ENCODE results near the gene LGR4.

The LGR4 gene

GRCh38 chr11:27467181-27467913, 5.2 kb downstream of the LGR4 start:
- no peak for TF ChIP-seq TARDBP (IDR thresholded peaks at IDR 0.05)
- TF ChIP-seq L3MBTL2 (conservative IDR thresholded peaks at IDR 0.05): no peak
- TF ChIP-seq FOXM1 (IDR thresholded peaks at IDR 0.05; ENCODE audit: borderline replicate concordance): no peak
- TF ChIP-seq ARNT (IDR thresholded peaks at IDR 0.05): no peak
- TF ChIP-seq ELF4 (IDR thresholded peaks at IDR 0.05): no peak
- TF ChIP-seq, protein P1, sequence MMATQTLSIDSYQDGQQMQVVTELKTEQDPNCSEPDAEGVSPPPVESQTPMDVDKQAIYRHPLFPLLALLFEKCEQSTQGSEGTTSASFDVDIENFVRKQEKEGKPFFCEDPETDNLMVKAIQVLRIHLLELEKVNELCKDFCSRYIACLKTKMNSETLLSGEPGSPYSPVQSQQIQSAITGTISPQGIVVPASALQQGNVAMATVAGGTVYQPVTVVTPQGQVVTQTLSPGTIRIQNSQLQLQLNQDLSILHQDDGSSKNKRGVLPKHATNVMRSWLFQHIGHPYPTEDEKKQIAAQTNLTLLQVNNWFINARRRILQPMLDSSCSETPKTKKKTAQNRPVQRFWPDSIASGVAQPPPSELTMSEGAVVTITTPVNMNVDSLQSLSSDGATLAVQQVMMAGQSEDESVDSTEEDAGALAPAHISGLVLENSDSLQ (IDR thresholded peaks at IDR 0.05): no peak
- TF ChIP-seq NFRKB (IDR thresholded peaks at IDR 0.05): no peak
- TF ChIP-seq FOXA1 (IDR thresholded peaks at IDR 0.05): no peak
- no peak for TF ChIP-seq BHLHE40 (IDR thresholded peaks at IDR 0.05; ENCODE audit: borderline replicate concordance)
- TF ChIP-seq HDGF (IDR thresholded peaks at IDR 0.05; ENCODE audit: borderline replicate concordance): no peak
- no peak for DNase-seq (ENCODE audit: extremely low spot score)
- POLR2A ChIA-PET: no interaction called here
- CTCF ChIA-PET: interaction anchor here (1.2 kb wide), 1 partner anchor 171 kb away, joined by 3 read pairs; no protein-coding TSS in a partner anchor

DNA sequence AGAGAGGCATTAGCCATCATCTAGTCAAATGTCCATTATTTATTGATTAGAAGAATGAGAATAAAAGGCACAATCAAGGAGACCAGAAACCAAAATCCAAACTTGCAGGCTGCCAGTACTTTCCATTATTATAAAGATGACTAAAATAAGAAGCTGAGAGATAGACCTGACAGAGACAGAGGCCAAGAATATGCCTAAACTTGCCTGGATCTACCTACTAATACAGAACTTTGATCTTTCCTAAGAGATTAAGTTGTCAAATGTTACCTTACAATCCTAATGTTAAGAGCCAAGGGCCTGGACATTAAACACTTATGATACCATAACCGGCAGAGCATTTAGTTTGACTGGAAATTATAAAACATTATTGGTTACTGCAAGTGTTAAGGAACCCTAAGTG, 6.2 kb downstream of the LGR4 start:
- POLR2A ChIA-PET: no interaction called here
- no peak for DNase-seq (ENCODE audit: extremely low spot score)
- CTCF ChIA-PET: no interaction called here
- TF ChIP-seq SP1 (IDR thresholded peaks at IDR 0.05) (no peak), ARNT (IDR thresholded peaks at IDR 0.05) (no peak), FOXM1 (IDR thresholded peaks at IDR 0.05; ENCODE audit: borderline replicate concordance) (no peak), ELF4 (IDR thresholded peaks at IDR 0.05) (no peak), LEF1 (IDR thresholded peaks at IDR 0.05; ENCODE audit: borderline replicate concordance) (no peak), CTBP1 (IDR thresholded peaks at IDR 0.05; ENCODE audit: borderline replicate concordance) (no peak), HDGF (IDR thresholded peaks at IDR 0.05; ENCODE audit: borderline replicate concordance) (no peak), ZNF384 (IDR thresholded peaks at IDR 0.05) (no peak), BHLHE40 (IDR thresholded peaks at IDR 0.05; ENCODE audit: borderline replicate concordance) (no peak), FOXK2 (IDR thresholded peaks at IDR 0.05) (no peak), TARDBP (IDR thresholded peaks at IDR 0.05) (no peak), FOXA1 (IDR thresholded peaks at IDR 0.05) (no peak), SUZ12 (IDR thresholded peaks at IDR 0.05) (no peak), L3MBTL2 (conservative IDR thresholded peaks at IDR 0.05) (no peak), NFRKB (IDR thresholded peaks at IDR 0.05) (no peak)
- TF ChIP-seq, protein P1 (IDR thresholded peaks at IDR 0.05): no peak

DNA sequence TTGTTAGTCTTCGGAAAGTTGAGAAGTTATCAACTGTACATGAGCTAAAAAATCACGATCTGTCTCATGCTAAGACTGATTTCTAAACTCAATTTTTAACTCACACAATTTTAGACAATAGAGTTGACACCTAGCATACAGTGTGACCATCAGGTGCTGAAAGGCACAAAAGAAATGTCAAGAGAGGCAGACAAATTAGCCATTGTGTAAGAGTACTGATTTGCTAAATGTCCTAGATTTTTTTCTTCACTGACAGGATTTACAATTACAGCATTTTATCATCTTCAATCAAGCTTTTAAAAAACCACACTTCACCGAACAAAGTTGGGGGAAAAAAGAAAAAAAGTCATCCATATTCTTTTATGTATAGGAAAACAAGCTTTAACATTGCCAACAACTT, 7.0 kb downstream of the LGR4 start:
- TF ChIP-seq TARDBP (IDR thresholded peaks at IDR 0.05) (no peak), SUZ12 (IDR thresholded peaks at IDR 0.05) (no peak), BHLHE40 (IDR thresholded peaks at IDR 0.05; ENCODE audit: borderline replicate concordance) (no peak), FOXK2 (IDR thresholded peaks at IDR 0.05) (no peak)
- no peak for DNase-seq (ENCODE audit: extremely low spot score)
- POLR2A ChIA-PET: interaction anchor here (0.9 kb wide), 1 partner anchor 17 kb away, joined by 3 read pairs; no protein-coding TSS in a partner anchor
- CTCF ChIA-PET: no interaction called here

- CTCF ChIA-PET: interaction anchor here (0.5 to 1.1 kb wide), 3 partner anchors 21 to 169 kb away, joined by 3 to 4 read pairs (median 3); no protein-coding TSS in a partner anchor
- POLR2A ChIA-PET: interaction anchor here (0.9 to 1.4 kb wide), 3 partner anchors 8 to 49 kb away, joined by 3 to 5 read pairs (median 3); no protein-coding TSS in a partner anchor
- TF ChIP-seq ARNT (IDR thresholded peaks at IDR 0.05) (no peak), TARDBP (IDR thresholded peaks at IDR 0.05) (no peak), SP1 (IDR thresholded peaks at IDR 0.05) (no peak), ZNF384 (IDR thresholded peaks at IDR 0.05) (no peak), CTBP1 (IDR thresholded peaks at IDR 0.05; ENCODE audit: borderline replicate concordance) (no peak), FOXM1 (IDR thresholded peaks at IDR 0.05; ENCODE audit: borderline replicate concordance) (no peak), SUZ12 (IDR thresholded peaks at IDR 0.05) (no peak), NFRKB (IDR thresholded peaks at IDR 0.05) (no peak), HDGF (IDR thresholded peaks at IDR 0.05; ENCODE audit: borderline replicate concordance) (no peak), FOXA1 (IDR thresholded peaks at IDR 0.05) (no peak)
- DNase-seq (ENCODE audit: extremely low spot score): no peak
These were observed 7.7 kb downstream of the LGR4 start for GRCh38 chr11:27464909-27465308.

GRCh38 chr11:27464289-27464696, 8.3 kb downstream of the LGR4 start:
- no peak for DNase-seq (ENCODE audit: extremely low spot score)
- ChIA-PET CTCF (interaction anchor here (0.5 to 1.1 kb wide), 3 partner anchors 21 to 168 kb away, joined by 3 to 4 read pairs (median 3); no protein-coding TSS in a partner anchor), POLR2A (interaction anchor here (1.2 to 1.4 kb wide), 2 partner anchors 9 to 49 kb away, joined by 3 to 5 read pairs; no protein-coding TSS in a partner anchor)
- TF ChIP-seq HDGF (IDR thresholded peaks at IDR 0.05; ENCODE audit: borderline replicate concordance) (no peak), SUZ12 (IDR thresholded peaks at IDR 0.05) (no peak), L3MBTL2 (conservative IDR thresholded peaks at IDR 0.05) (no peak), BHLHE40 (IDR thresholded peaks at IDR 0.05; ENCODE audit: borderline replicate concordance) (no peak), CTBP1 (IDR thresholded peaks at IDR 0.05; ENCODE audit: borderline replicate concordance) (no peak), TARDBP (IDR thresholded peaks at IDR 0.05) (no peak), FOXM1 (IDR thresholded peaks at IDR 0.05; ENCODE audit: borderline replicate concordance) (no peak), LEF1 (IDR thresholded peaks at IDR 0.05; ENCODE audit: borderline replicate concordance) (no peak), FOXA1 (IDR thresholded peaks at IDR 0.05) (no peak), FOXK2 (IDR thresholded peaks at IDR 0.05) (no peak), ELF4 (IDR thresholded peaks at IDR 0.05) (no peak), ZNF384 (IDR thresholded peaks at IDR 0.05) (no peak), NFRKB (IDR thresholded peaks at IDR 0.05) (no peak), ARNT (IDR thresholded peaks at IDR 0.05) (no peak), SP1 (IDR thresholded peaks at IDR 0.05) (no peak)
- TF ChIP-seq, protein P1 (IDR thresholded peaks at IDR 0.05): no peak

GRCh38 chr11:27462543-27462942, 10.0 kb downstream of the LGR4 start:
- ChIA-PET POLR2A (interaction anchor here (1.4 kb wide), 1 partner anchor 10 kb away, joined by 3 read pairs; the partner anchor contains the start of gene LGR4), CTCF (no interaction called here)
- TF ChIP-seq ELF4 (IDR thresholded peaks at IDR 0.05) (no peak), SUZ12 (IDR thresholded peaks at IDR 0.05) (no peak), TARDBP (IDR thresholded peaks at IDR 0.05) (no peak), FOXA1 (IDR thresholded peaks at IDR 0.05) (no peak), CTBP1 (IDR thresholded peaks at IDR 0.05; ENCODE audit: borderline replicate concordance) (no peak), ARNT (IDR thresholded peaks at IDR 0.05) (no peak), L3MBTL2 (conservative IDR thresholded peaks at IDR 0.05) (no peak), ZNF384 (IDR thresholded peaks at IDR 0.05) (no peak), FOXM1 (IDR thresholded peaks at IDR 0.05; ENCODE audit: borderline replicate concordance) (no peak), NFRKB (IDR thresholded peaks at IDR 0.05) (no peak), SP1 (IDR thresholded peaks at IDR 0.05) (no peak), FOXK2 (IDR thresholded peaks at IDR 0.05) (no peak), HDGF (IDR thresholded peaks at IDR 0.05; ENCODE audit: borderline replicate concordance) (no peak)
- TF ChIP-seq, protein P1 (IDR thresholded peaks at IDR 0.05): no peak
- no peak for DNase-seq (ENCODE audit: extremely low spot score)

Data from HEK293T (cell line).